WTC11 (cell line): Measurements from ENCODE around the gene PIP4K2A. TPM values are rescaled to one million over a fixed set of nuclear protein-coding genes. Genes with fewer than 3 reads are reported as not detected.
"Not testable (repeated sequence)": the region's sequence is repeated elsewhere in the genome, so short reads cannot be mapped to it uniquely, and the experiment has no call there.

Experiments used
- ATAC-seq: fragments of 200-7000 bp; cut with Tn5 transposase; 2 replicates; pipeline ENCODE4 v1.10.0; 2021; ENCODE audit warnings: mild to moderate bottlenecking, moderate library complexity
- CTCF ChIA-PET: fragments of 300-600 bp; sonication (Branson Sonifier 250); formaldehyde crosslinking; loops from one replicate; lab custom pipeline; 2021; ENCODE audit warnings: antibody characterized with exemption; lab: Charles Lee
- POLR2A ChIA-PET: fragments of 350-600 bp; sonication (Branson Sonifier 250); formaldehyde crosslinking; loops from one replicate; lab custom pipeline; 2021; ENCODE audit warnings: antibody characterized with exemption; lab: Charles Lee
- DNase-seq: peaks from one replicate; pipeline ENCODE4 v3.0.0; 2021; ENCODE audit warnings: low spot score
- H3K27ac Mint-ChIP-seq: 2 replicates; pipeline ENCODE4 v1.8.0; 2021; ENCODE audit warnings: mixed read lengths
- H3K27me3 Mint-ChIP-seq: 2 replicates; pipeline ENCODE4 v1.8.0; 2021; ENCODE audit warnings: low read depth, mild to moderate bottlenecking, moderate library complexity, mixed read lengths
- H3K36me3 Mint-ChIP-seq: 2 replicates; pipeline ENCODE4 v1.8.0; 2021; ENCODE audit warnings: mixed read lengths
- H3K4me1 Mint-ChIP-seq: 2 replicates; pipeline ENCODE4 v1.8.0; 2022; ENCODE audit warnings: mixed read lengths
- H3K4me3 Mint-ChIP-seq: 2 replicates; pipeline ENCODE4 v1.8.0; 2021; ENCODE audit warnings: mild to moderate bottlenecking, moderate library complexity, mixed read lengths
- H3K9me3 Mint-ChIP-seq: 2 replicates; pipeline ENCODE4 v1.8.0; 2021; ENCODE audit warnings: mixed read lengths
- EMX1 ChIP-seq: fragments of 250-450 bp; sonication (Bioruptor Pico); IDR thresholded peaks from 2 replicates; pipeline ENCODE4 v1.8.0; 2021; ENCODE audit warnings: mild to moderate bottlenecking
- NR2C2 ChIP-seq: sonication (generic); formaldehyde crosslinking; IDR thresholded peaks from 2 replicates; pipeline ENCODE4 v1.8.0; 2022; ENCODE audit warnings: mild to moderate bottlenecking, missing genetic modification reagents
- SP1 ChIP-seq: sonication (generic); formaldehyde crosslinking; conservative IDR thresholded peaks from 2 replicates; pipeline ENCODE4 v1.8.1; 2022; ENCODE audit warnings: missing genetic modification reagents
- TCF7 ChIP-seq: sonication (generic); formaldehyde crosslinking; IDR thresholded peaks from 2 replicates; pipeline ENCODE4 v1.8.0; 2022; ENCODE audit warnings: mild to moderate bottlenecking, low read depth, missing genetic modification reagents, moderate library complexity
- ZNF232 ChIP-seq: sonication (generic); formaldehyde crosslinking; IDR thresholded peaks from 2 replicates; pipeline ENCODE4 v1.8.0; 2022; ENCODE audit warnings: mild to moderate bottlenecking, missing genetic modification reagents
- ZNF263 ChIP-seq: sonication (generic); formaldehyde crosslinking; IDR thresholded peaks from 2 replicates; pipeline ENCODE4 v1.8.1; 2022; ENCODE audit warnings: low read depth, mild to moderate bottlenecking, moderate library complexity, missing genetic modification reagents
- ZNF317 ChIP-seq: sonication (generic); formaldehyde crosslinking; IDR thresholded peaks from 2 replicates; pipeline ENCODE4 v1.8.1; 2023; ENCODE audit warnings: low read depth, mild to moderate bottlenecking, moderate library complexity, missing genetic modification reagents, borderline replicate concordance
- total RNA-seq: library from RNA; stranded (reverse); gene quantifications from 3 replicates; pipeline ENCODE4 v1.2.3, GENCODE V29; 2021
- TF ChIP-seq, protein P1 (sequence below): fragments of 250-450 bp; sonication (Bioruptor Pico); conservative IDR thresholded peaks from 2 replicates; pipeline ENCODE4 v1.9.0; 2021; ENCODE audit warnings: mild to moderate bottlenecking
- TF ChIP-seq, protein P2 (sequence below): sonication (generic); formaldehyde crosslinking; IDR thresholded peaks from 2 replicates; pipeline ENCODE4 v1.8.0; 2022; ENCODE audit warnings: mild to moderate bottlenecking, missing genetic modification reagents
- TF ChIP-seq, protein P3 (sequence below): sonication (generic); formaldehyde crosslinking; IDR thresholded peaks from 2 replicates; pipeline ENCODE4 v1.8.0; 2023; ENCODE audit warnings: missing genetic modification reagents
- TF ChIP-seq, protein P4 (sequence below): fragments of 250-450 bp; sonication (Bioruptor Pico); IDR thresholded peaks from 2 replicates; pipeline ENCODE4 v1.9.0; 2021; ENCODE audit warnings: mild to moderate bottlenecking
- TF ChIP-seq, protein P5 (sequence below): fragments of 250-450 bp; sonication (Bioruptor Pico); IDR thresholded peaks from 2 replicates; pipeline ENCODE4 v1.9.0; 2021; ENCODE audit warnings: moderate library complexity, mild to moderate bottlenecking, inconsistent platforms, borderline replicate concordance
- TF ChIP-seq, protein P6 (sequence below): fragments of 250-450 bp; sonication (Bioruptor Pico); IDR thresholded peaks from 2 replicates; pipeline ENCODE4 v1.8.0; 2021; ENCODE audit warnings: mild to moderate bottlenecking
- TF ChIP-seq, protein P7 (sequence below): sonication (generic); formaldehyde crosslinking; IDR thresholded peaks from 2 replicates; pipeline ENCODE4 v1.8.1; 2023; ENCODE audit warnings: mild to moderate bottlenecking, missing genetic modification reagents
- TF ChIP-seq, protein P8 (sequence below): sonication (generic); formaldehyde crosslinking; IDR thresholded peaks from 2 replicates; pipeline ENCODE4 v1.8.0; 2022; ENCODE audit warnings: missing genetic modification reagents
- TF ChIP-seq, protein P9 (sequence below): sonication (generic); formaldehyde crosslinking; IDR thresholded peaks from 2 replicates; pipeline ENCODE4 v1.8.1; 2022; ENCODE audit warnings: missing genetic modification reagents, borderline replicate concordance

PIP4K2A gene
- total RNA-seq, 1 experiment from 2014 or later, result 47.5 TPM

DNA sequence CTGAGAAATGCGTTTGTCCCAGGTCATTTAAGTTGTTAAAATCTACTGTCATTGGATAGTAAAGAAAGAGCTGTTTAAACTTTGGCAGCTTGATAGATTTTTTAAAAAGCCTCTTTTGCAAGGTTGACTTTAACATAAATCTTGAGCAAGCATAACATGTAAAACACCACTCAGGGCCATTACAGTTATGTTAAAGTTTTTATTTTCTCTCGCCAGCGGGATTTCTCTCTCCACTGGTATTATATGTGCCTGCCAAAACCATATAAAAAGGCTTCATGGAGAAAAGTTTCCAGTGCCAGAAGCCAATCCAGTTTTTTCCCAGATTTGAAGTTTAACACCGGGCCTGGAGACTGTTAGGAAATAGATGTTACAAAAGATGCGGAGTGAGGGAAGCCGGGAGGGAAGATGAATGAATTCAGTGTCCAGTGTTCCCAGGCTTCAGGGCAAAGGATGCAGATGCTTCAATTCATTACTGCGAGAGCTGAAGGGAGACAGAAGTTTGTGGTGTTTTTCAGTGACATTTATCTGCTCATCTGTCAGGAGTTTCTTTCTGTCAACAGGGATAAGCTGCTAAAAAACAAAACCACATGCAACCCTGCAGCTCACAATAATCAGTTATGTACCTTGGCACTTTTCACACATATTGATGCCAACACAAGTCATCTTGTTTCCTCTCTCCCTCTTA, 213.6 kb downstream of the PIP4K2A start:
- Mint-ChIP-seq H3K9me3 (no peaks in the 10 kb centered on the region), H3K27ac (no peak overlapping the region), H3K27me3 (no peaks in the 10 kb centered on the region; the same call in 1 of the 2 replicates), H3K36me3 (no peaks in the 10 kb centered on the region), H3K4me1 (no peaks in the 10 kb centered on the region), H3K4me3 (no peak overlapping the region)
- TF ChIP-seq, protein P1, sequence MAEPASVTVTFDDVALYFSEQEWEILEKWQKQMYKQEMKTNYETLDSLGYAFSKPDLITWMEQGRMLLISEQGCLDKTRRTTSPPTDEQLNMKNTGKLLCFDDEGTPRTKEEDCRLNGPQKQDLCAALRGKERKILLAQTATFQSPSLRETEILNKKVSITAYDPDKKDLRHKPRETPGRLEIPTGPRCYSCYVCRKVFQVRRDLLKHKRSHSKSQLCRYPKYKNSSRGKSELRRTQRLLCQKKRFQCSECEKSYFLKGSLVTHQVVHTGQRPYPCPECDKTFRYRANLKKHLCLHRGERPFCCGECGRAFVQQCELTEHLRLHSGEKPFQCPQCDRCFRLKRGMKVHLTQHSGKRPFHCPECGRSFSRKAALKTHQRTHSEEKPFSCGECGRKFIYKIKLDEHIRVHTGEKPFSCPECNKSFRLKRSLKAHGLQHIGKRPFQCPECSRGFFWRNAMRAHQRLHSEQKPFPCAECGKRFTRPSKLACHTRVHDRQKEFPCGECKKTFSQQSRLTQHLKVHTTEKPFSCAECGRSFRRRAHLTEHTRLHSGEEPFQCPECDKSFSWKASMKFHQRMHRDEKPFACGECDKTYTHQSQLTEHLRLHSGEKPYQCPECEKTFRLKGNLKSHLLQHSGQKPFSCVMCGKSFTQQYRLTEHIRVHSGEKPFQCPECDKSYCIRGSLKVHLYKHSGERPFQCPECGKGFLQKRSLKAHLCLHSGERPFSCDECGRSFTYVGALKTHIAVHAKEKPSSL (CRISPR knock-in tag), result no peak
- TF ChIP-seq, protein P2, sequence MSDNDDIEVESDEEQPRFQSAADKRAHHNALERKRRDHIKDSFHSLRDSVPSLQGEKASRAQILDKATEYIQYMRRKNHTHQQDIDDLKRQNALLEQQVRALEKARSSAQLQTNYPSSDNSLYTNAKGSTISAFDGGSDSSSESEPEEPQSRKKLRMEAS, result no peak
- TF ChIP-seq, protein P3, sequence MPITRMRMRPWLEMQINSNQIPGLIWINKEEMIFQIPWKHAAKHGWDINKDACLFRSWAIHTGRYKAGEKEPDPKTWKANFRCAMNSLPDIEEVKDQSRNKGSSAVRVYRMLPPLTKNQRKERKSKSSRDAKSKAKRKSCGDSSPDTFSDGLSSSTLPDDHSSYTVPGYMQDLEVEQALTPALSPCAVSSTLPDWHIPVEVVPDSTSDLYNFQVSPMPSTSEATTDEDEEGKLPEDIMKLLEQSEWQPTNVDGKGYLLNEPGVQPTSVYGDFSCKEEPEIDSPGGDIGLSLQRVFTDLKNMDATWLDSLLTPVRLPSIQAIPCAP (CRISPR knock-in tag), result no peak
- no peak for TF ChIP-seq ZNF317 (CRISPR knock-in tag)
- TF ChIP-seq, protein P4, sequence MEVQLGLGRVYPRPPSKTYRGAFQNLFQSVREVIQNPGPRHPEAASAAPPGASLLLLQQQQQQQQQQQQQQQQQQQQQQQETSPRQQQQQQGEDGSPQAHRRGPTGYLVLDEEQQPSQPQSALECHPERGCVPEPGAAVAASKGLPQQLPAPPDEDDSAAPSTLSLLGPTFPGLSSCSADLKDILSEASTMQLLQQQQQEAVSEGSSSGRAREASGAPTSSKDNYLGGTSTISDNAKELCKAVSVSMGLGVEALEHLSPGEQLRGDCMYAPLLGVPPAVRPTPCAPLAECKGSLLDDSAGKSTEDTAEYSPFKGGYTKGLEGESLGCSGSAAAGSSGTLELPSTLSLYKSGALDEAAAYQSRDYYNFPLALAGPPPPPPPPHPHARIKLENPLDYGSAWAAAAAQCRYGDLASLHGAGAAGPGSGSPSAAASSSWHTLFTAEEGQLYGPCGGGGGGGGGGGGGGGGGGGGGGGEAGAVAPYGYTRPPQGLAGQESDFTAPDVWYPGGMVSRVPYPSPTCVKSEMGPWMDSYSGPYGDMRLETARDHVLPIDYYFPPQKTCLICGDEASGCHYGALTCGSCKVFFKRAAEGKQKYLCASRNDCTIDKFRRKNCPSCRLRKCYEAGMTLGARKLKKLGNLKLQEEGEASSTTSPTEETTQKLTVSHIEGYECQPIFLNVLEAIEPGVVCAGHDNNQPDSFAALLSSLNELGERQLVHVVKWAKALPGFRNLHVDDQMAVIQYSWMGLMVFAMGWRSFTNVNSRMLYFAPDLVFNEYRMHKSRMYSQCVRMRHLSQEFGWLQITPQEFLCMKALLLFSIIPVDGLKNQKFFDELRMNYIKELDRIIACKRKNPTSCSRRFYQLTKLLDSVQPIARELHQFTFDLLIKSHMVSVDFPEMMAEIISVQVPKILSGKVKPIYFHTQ (CRISPR knock-in tag), result no peak
- TF ChIP-seq, protein P5, sequence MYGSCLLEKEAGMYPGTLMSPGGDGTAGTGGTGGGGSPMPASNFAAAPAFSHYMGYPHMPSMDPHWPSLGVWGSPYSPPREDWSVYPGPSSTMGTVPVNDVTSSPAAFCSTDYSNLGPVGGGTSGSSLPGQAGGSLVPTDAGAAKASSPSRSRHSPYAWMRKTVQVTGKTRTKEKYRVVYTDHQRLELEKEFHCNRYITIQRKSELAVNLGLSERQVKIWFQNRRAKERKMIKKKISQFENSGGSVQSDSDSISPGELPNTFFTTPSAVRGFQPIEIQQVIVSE (CRISPR knock-in tag), result no peak
- TF ChIP-seq, protein P6, sequence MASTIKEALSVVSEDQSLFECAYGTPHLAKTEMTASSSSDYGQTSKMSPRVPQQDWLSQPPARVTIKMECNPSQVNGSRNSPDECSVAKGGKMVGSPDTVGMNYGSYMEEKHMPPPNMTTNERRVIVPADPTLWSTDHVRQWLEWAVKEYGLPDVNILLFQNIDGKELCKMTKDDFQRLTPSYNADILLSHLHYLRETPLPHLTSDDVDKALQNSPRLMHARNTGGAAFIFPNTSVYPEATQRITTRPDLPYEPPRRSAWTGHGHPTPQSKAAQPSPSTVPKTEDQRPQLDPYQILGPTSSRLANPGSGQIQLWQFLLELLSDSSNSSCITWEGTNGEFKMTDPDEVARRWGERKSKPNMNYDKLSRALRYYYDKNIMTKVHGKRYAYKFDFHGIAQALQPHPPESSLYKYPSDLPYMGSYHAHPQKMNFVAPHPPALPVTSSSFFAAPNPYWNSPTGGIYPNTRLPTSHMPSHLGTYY (CRISPR knock-in tag), result no peak
- TF ChIP-seq EMX1 (CRISPR knock-in tag), result no peak
- TF ChIP-seq TCF7, result no peak
- TF ChIP-seq NR2C2 (CRISPR knock-in tag), result no peak
- TF ChIP-seq, protein P7, sequence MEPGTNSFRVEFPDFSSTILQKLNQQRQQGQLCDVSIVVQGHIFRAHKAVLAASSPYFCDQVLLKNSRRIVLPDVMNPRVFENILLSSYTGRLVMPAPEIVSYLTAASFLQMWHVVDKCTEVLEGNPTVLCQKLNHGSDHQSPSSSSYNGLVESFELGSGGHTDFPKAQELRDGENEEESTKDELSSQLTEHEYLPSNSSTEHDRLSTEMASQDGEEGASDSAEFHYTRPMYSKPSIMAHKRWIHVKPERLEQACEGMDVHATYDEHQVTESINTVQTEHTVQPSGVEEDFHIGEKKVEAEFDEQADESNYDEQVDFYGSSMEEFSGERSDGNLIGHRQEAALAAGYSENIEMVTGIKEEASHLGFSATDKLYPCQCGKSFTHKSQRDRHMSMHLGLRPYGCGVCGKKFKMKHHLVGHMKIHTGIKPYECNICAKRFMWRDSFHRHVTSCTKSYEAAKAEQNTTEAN (CRISPR knock-in tag), result no peak
- TF ChIP-seq, protein P8, sequence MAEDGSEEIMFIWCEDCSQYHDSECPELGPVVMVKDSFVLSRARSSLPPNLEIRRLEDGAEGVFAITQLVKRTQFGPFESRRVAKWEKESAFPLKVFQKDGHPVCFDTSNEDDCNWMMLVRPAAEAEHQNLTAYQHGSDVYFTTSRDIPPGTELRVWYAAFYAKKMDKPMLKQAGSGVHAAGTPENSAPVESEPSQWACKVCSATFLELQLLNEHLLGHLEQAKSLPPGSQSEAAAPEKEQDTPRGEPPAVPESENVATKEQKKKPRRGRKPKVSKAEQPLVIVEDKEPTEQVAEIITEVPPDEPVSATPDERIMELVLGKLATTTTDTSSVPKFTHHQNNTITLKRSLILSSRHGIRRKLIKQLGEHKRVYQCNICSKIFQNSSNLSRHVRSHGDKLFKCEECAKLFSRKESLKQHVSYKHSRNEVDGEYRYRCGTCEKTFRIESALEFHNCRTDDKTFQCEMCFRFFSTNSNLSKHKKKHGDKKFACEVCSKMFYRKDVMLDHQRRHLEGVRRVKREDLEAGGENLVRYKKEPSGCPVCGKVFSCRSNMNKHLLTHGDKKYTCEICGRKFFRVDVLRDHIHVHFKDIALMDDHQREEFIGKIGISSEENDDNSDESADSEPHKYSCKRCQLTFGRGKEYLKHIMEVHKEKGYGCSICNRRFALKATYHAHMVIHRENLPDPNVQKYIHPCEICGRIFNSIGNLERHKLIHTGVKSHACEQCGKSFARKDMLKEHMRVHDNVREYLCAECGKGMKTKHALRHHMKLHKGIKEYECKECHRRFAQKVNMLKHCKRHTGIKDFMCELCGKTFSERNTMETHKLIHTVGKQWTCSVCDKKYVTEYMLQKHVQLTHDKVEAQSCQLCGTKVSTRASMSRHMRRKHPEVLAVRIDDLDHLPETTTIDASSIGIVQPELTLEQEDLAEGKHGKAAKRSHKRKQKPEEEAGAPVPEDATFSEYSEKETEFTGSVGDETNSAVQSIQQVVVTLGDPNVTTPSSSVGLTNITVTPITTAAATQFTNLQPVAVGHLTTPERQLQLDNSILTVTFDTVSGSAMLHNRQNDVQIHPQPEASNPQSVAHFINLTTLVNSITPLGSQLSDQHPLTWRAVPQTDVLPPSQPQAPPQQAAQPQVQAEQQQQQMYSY (CRISPR knock-in tag), result no peak
- TF ChIP-seq, protein P9, sequence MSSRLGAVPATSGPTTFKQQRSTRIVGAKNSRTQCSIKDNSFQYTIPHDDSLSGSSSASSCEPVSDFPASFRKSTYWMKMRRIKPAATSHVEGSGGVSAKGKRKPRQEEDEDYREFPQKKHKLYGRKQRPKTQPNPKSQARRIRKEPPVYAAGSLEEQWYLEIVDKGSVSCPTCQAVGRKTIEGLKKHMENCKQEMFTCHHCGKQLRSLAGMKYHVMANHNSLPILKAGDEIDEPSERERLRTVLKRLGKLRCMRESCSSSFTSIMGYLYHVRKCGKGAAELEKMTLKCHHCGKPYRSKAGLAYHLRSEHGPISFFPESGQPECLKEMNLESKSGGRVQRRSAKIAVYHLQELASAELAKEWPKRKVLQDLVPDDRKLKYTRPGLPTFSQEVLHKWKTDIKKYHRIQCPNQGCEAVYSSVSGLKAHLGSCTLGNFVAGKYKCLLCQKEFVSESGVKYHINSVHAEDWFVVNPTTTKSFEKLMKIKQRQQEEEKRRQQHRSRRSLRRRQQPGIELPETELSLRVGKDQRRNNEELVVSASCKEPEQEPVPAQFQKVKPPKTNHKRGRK (CRISPR knock-in tag), result no peak
- no peak for TF ChIP-seq SP1 (CRISPR knock-in tag)
- TF ChIP-seq ZNF263 (CRISPR knock-in tag), result no peak
- no peak for TF ChIP-seq ZNF232
- DNase-seq, result no peak
- POLR2A ChIA-PET, result no interaction called here
- CTCF ChIA-PET, result no interaction called here
- ATAC-seq, result no peak

DNA sequence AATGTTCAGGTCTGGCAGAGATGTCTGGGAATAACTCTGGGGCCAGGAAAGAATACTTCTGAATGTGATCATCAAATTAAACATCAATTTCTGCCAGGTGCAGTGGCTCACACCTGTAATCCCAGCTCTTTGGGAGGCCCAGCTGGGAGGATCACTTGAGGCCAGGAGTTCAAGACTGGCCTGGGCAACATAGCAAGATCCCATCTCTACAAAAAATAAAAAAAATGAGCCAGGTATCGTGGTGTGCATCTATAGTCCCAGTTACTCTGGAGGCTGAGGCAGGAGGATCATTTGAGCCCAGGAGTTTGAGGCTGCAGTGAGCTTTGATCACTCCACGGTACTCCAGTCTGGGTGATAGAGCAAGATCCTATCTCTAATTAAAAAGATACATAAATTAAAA, 214.4 kb downstream of the PIP4K2A start:
- CTCF ChIA-PET, DNase-seq, H3K4me1 Mint-ChIP-seq, ATAC-seq, H3K27ac Mint-ChIP-seq, POLR2A ChIA-PET, H3K27me3 Mint-ChIP-seq, H3K36me3 Mint-ChIP-seq, H3K4me3 Mint-ChIP-seq, H3K9me3 Mint-ChIP-seq: not testable (repeated sequence)
